GM12878 (cell line): ENCODE results near the gene CAMK2D. TPM values are rescaled to one million over a fixed set of nuclear protein-coding genes. Genes with fewer than 3 reads are reported as not detected.

Experiments
- CEBPZ ChIP-seq: fragments of 150-350 bp; IDR thresholded peaks from 2 replicates; pipeline ENCODE4 v1.6.1; 2016; ENCODE audit warnings: low read depth, low read length
- GATAD2B ChIP-seq: fragments of 450-650 bp; conservative IDR thresholded peaks from 2 replicates; pipeline ENCODE4 v1.6.1; 2017; ENCODE audit warnings: low read depth, mild to moderate bottlenecking, moderate library complexity
- RELB ChIP-seq: fragments of 450-650 bp; IDR thresholded peaks from 2 replicates; pipeline ENCODE4 v1.6.1; 2017; ENCODE audit warnings: low read depth, mild to moderate bottlenecking, moderate library complexity
- SRF ChIP-seq, 2 experiments: IDR thresholded peaks; 2 replicates each; pipeline ENCODE4 v1.6.1; 2011; ENCODE audit warnings: low read depth in 2 of 2, low read length in 2 of 2, mild to moderate bottlenecking in 1 of 2, moderate library complexity in 1 of 2
- polyA plus RNA-seq, 11 experiments: library from polyadenylated mRNA; depleted of rRNA in 4 of 11; unstranded in 6 of 11; stranded (reverse) in 5 of 11; fragments of >200 nt; fragmentation: Nextera tagmentation in 4 of 11; fragmentation: Illumina TruSeq in 1 of 11; extraction: Ambion mirVana in 4 of 11; extraction: Trizol in 1 of 11; gene quantifications; 1 replicate in 1 of 11; 2 replicates in 10 of 11; pipeline versions ENCODE4 v1.2.1 to v1.2.3, GENCODE V29; 2011 to 2016; ENCODE audit warnings: inconsistent platforms in 2 of 11, missing spikeins in 2 of 11, low read depth in 1 of 11
- total RNA-seq, 4 experiments: library from RNA; depleted of rRNA in 3 of 4; stranded (reverse); fragments of >200 nt in 3 of 4; fragmentation: Illumina TruSeq in 1 of 4; extraction: Trizol in 1 of 4; gene quantifications; 2 replicates each; pipeline versions ENCODE4 v1.2.1 to v1.2.3, GENCODE V29; 2013 to 2021

The CAMK2D gene
- total and polyA plus RNA-seq, 10 of the 15 experiments (the other 5 are each of a cell fraction or from before 2014, with no cell fraction given) = 6.9 to 88.5 (median 12.9) TPM

DNA sequence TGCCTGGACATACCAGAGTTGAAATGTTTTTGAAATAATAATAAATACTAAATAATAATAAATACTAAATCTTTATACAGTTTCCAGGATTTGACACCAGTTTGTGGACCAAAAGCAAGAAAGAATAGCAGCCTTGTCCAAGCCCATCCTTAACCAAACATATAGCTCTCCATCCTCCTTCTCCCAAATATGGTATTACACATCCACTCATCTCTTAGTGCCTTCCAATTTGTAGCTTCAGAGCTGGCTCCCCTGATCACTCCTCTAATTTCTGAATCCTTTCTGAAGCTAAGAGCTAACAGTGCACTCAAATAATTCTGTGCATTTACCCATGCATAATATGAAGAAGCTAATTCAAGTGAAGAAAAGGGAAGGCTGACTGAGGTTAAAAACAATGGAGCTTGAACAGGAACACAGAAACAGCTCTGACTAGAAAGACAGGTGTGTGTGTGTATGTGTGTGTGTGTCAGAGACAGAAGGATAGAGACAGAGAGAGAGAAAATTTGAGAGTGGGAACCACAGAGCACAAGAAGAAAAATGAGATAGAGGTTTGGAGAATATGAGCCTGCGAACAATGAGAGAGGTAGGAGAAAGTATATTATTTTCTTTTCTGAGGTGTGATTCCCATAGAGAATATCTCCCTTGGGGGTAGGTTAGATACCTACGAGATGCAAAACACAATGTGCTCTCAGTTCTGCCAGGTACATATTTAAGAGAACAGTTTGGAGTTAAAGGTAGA, 123.5 kb downstream of the CAMK2D start (continued):
- TF ChIP-seq CEBPZ (no peak), GATAD2B (peak; percentile 42; the same call in 1 of the 2 replicates), SRF (IDR thresholded peaks at IDR 0.05; ENCODE audit: low read depth in 2 of 2, low read length in 2 of 2) (peak in 1 of 2 experiments; percentile 7; a peak in 1 of 4 replicates), RELB (0 out of 2 replicates have a peak, but pooled peaks have one; percentile 23)
